ENCODE results near the gene LRRC27. TPM values are rescaled to one million over a fixed set of nuclear protein-coding genes. Genes with fewer than 3 reads are reported as not detected.
A peak's percentile ranks its signal among the peaks of the same experiment; 100 is the strongest.

Gene LRRC27
- total RNA-seq, 6 donors from 2014 or later, result 7.4 to 110 (median 15.1) TPM

- peak in 1 of 2 donors; percentile 15 for DNase-seq
- TF ChIP-seq CTCF (IDR thresholded peaks at IDR 0.05), result no peak
- no peak for TF ChIP-seq POLR2AphosphoS5 (IDR thresholded peaks at IDR 0.05)
- TF ChIP-seq EP300 (IDR thresholded peaks at IDR 0.05), result no peak
- no peak for TF ChIP-seq POLR2A (IDR thresholded peaks at IDR 0.05)
- 92 to 93% methylated on average over 10 to 12 of the region's 12 CpGs for WGBS, 2 donors
- no peak overlapping the region for H3K4me3 ChIP-seq
- peaks cover 11 to 26% (median 15%) of the 10 kb centered on the region in 4 donors for H3K4me1 ChIP-seq
- ATAC-seq (ENCODE audit: low FRiP score in 2 of 2), result no peak
- no peak overlapping the region for H3K27ac ChIP-seq
- H3K27me3 ChIP-seq, result no peaks in the 10 kb centered on the region
- H3K36me3 ChIP-seq, result no peaks in the 10 kb centered on the region
- no peaks in the 10 kb centered on the region for H3K9me3 ChIP-seq
These were observed 22.5 kb upstream of the LRRC27 start for GRCh38 chr10:132309471-132309865.

DNA sequence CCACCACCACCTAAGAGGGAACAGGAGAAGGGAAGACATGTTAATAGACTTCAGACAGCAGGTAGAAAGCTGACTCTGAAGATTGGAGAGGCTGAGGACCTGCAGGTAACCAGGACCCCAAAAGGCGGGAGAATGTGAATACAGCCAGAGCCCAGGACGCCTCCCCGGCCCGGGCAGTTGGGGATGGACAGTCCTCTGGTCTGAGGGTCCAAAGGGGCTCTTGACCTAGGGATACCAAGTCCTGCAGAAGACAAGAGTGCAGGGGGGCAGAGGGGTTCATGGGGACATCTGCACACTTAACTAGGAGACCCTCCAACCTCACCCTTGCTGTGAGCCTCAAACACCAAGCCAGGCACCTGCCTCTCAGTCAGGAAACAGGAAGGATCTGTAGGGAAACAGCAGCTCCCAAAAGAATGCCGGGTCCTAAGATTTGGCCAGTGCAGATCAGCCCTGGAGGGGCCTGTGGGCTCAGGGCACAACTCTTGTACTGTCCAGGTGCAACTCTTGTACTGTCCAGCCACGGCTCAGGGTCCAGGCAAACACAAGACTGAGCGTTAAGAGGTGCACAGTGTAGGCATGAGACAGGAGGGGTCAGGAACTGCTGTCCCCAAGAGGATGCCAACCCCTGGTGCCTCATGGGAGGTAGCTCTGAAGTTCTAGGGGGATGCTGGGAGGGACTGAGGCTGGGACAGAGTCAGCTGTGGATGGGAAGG is 22.0 kb upstream of the LRRC27 start:
- H3K36me3 ChIP-seq, result no peaks in the 10 kb centered on the region
- H3K9me3 ChIP-seq, result no peaks in the 10 kb centered on the region
- no peak overlapping the region for H3K4me3 ChIP-seq
- WGBS, 2 donors, result 88 to 89% methylated on average over 6 to 7 of the region's 7 CpGs
- ATAC-seq (ENCODE audit: low FRiP score in 2 of 2), result no peak
- no peak overlapping the region for H3K27ac ChIP-seq
- H3K4me1 ChIP-seq, result peaks cover 11 to 26% (median 15%) of the 10 kb centered on the region in 4 donors
- peak in 1 of 2 donors; percentile 14 for DNase-seq
- no peaks in the 10 kb centered on the region for H3K27me3 ChIP-seq
- TF ChIP-seq POLR2AphosphoS5 (IDR thresholded peaks at IDR 0.05), result no peak
- no peak for TF ChIP-seq POLR2A (IDR thresholded peaks at IDR 0.05)
- TF ChIP-seq CTCF (IDR thresholded peaks at IDR 0.05), result no peak
- TF ChIP-seq EP300 (IDR thresholded peaks at IDR 0.05), result no peak

- 84 to 89% methylated on average over 16 to 17 of the region's 17 CpGs for WGBS, 2 donors
- no peaks in the 10 kb centered on the region for H3K36me3 ChIP-seq
- H3K9me3 ChIP-seq, result no peaks in the 10 kb centered on the region
- H3K27ac ChIP-seq, result no peak overlapping the region
- no peak overlapping the region for H3K4me3 ChIP-seq
- H3K27me3 ChIP-seq, result no peaks in the 10 kb centered on the region
- ATAC-seq (ENCODE audit: low FRiP score in 2 of 2) (no peak), DNase-seq (peak in 1 of 2 donors; percentile 18)
- H3K4me1 ChIP-seq, result peaks cover 11 to 26% (median 15%) of the 10 kb centered on the region in 4 donors
- no peak for TF ChIP-seq EP300 (IDR thresholded peaks at IDR 0.05)
- no peak for TF ChIP-seq POLR2A (IDR thresholded peaks at IDR 0.05)
- no peak for TF ChIP-seq POLR2AphosphoS5 (IDR thresholded peaks at IDR 0.05)
- TF ChIP-seq CTCF (IDR thresholded peaks at IDR 0.05), result no peak
These were observed 21.2 kb upstream of the LRRC27 start for GRCh38 chr10:132310701-132311337.

DNA sequence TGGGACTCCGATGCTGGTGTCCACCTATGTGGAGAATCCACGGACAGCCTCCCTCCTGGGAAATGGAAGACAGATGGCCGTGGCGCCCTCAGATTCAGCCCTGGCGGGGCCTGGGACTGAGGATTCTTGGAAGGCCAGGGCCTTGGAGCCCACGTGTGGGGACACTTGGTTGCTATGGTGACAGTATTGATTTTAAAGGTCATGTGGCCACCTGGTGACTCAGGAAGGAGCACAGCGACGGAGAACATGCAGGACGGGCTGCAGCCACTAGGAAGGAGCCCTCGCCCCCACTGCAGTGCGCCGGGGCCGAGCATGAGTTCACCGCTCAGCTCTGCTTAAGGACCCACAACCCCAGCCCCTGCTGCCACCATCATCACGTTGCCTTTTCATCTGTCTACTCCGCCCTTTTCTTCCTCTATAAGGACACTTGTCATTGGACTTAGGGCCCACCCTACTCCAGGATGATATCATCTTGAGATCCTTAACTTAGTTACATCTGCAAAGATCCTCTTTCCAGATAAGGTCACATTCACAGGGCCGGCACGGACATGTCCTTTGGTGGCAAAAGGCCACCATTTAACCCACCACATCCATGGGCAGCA is 20.6 kb upstream of the LRRC27 start:
- H3K27ac ChIP-seq, result no peak overlapping the region
- ATAC-seq (ENCODE audit: low FRiP score in 2 of 2) (no peak), DNase-seq (no peak)
- H3K4me1 ChIP-seq, result peaks cover 9 to 21% (median 15%) of the 10 kb centered on the region in 4 donors
- no peaks in the 10 kb centered on the region for H3K9me3 ChIP-seq
- TF ChIP-seq POLR2AphosphoS5 (IDR thresholded peaks at IDR 0.05) (no peak), POLR2A (IDR thresholded peaks at IDR 0.05) (no peak), EP300 (IDR thresholded peaks at IDR 0.05) (no peak), CTCF (IDR thresholded peaks at IDR 0.05) (no peak)
- whole genome bisulfite sequencing, 2 donors, result 76 to 79% methylated on average over 18 of the region's 18 CpGs
- no peaks in the 10 kb centered on the region for H3K27me3 ChIP-seq
- no peaks in the 10 kb centered on the region for H3K36me3 ChIP-seq
- no peak overlapping the region for H3K4me3 ChIP-seq
